Testis (tissue), 3 donors: ENCODE data around the gene EPHA4. TPM values are rescaled to one million over a fixed set of nuclear protein-coding genes. Genes with fewer than 3 reads are reported as not detected.
"Not testable (repeated sequence)": the region's sequence is repeated elsewhere in the genome, so short reads cannot be mapped to it uniquely, and the experiment has no call there.

ENCODE experiments used
- DNase-seq: peaks from one replicate; pipeline ENCODE4 v3.0.0-alpha.2; 2019
- H3K27ac ChIP-seq, 2 donors: fragments of 200-600 bp; sonication (generic); one replicate each; pipeline ENCODE4 v1.5.1; 2019
- H3K27me3 ChIP-seq: fragments of 200-600 bp; sonication (generic); one replicate; pipeline ENCODE4 v1.5.1; 2019
- H3K36me3 ChIP-seq: fragments of 200-600 bp; sonication (generic); one replicate; pipeline ENCODE4 v1.5.1; 2017; ENCODE audit warnings: low read depth; ENCODE audit errors: missing control alignments
- H3K4me1 ChIP-seq: fragments of 200-600 bp; sonication (generic); one replicate; pipeline ENCODE4 v1.5.1; 2019
- H3K4me3 ChIP-seq, 2 donors: fragments of 200-600 bp; sonication (generic); one replicate each; pipeline ENCODE4 v1.5.1; 2017 to 2019
- H3K9me3 ChIP-seq: fragments of 200-600 bp; sonication (generic); one replicate; pipeline ENCODE4 v1.5.1; 2017
- CTCF ChIP-seq, 3 experiments: fragments of 450-650 bp in 2 of 3; fragments of 200-600 bp in 1 of 3; sonication (generic) in 1 of 3; IDR thresholded peaks; one replicate each; pipeline ENCODE4 v1.5.1; 2016 to 2019; ENCODE audit warnings: antibody characterized with exemption in 3 of 3, mild to moderate bottlenecking in 2 of 3, moderate library complexity in 1 of 3
- POLR2A ChIP-seq: fragments of 450-650 bp; IDR thresholded peaks from one replicate; pipeline ENCODE4 v1.6.1; 2017; ENCODE audit warnings: antibody characterized with exemption, mild to moderate bottlenecking, moderate library complexity
- WGBS, 2 donors: methylation state at CpG; one replicate each; pipeline ENCODE4 v1.1.5; 2018; 5-methylcytosine and 5-hydroxymethylcytosine counted together
- intact Hi-C: fragments of 100-400 bp; cut with DNase I; formaldehyde crosslinking; loops from one replicate; pipeline ENCODE4 v1.15.1; 2023; ENCODE audit warnings: low total_unique reads
- polyA plus RNA-seq: library from polyadenylated mRNA; stranded (reverse); fragments of 350-450 nt; fragmentation: Illumina TruSeq; extraction: RNeasy Lipid Tissue Mini Kit (QIAGEN cat#74804); gene quantifications from one replicate; pipeline ENCODE4 v1.2.3, GENCODE V29; 2014; ENCODE audit warnings: low read depth, low replicate concordance; ENCODE audit not compliant: insufficient read depth
- total RNA-seq, 2 donors: library from RNA; depleted of rRNA; stranded (reverse); fragments of >200 nt; gene quantifications; one replicate each; pipeline ENCODE4 v1.2.3, GENCODE V29; 2016

The EPHA4 gene
- total and polyA plus RNA-seq, 3 donors from 2014 or later = 47.4 to 139 (median 134) TPM

GRCh38 chr2:221515864-221516263 lies 56.2 kb downstream of the EPHA4 start:
- H3K4me1 ChIP-seq = peaks cover 26% of the 10 kb centered on the region
- 59 to 80% methylated on average over 1 of the region's 1 CpG for WGBS, 2 donors
- TF ChIP-seq POLR2A = no peak
- no peak for TF ChIP-seq CTCF (IDR thresholded peaks at IDR 0.05)

DNA sequence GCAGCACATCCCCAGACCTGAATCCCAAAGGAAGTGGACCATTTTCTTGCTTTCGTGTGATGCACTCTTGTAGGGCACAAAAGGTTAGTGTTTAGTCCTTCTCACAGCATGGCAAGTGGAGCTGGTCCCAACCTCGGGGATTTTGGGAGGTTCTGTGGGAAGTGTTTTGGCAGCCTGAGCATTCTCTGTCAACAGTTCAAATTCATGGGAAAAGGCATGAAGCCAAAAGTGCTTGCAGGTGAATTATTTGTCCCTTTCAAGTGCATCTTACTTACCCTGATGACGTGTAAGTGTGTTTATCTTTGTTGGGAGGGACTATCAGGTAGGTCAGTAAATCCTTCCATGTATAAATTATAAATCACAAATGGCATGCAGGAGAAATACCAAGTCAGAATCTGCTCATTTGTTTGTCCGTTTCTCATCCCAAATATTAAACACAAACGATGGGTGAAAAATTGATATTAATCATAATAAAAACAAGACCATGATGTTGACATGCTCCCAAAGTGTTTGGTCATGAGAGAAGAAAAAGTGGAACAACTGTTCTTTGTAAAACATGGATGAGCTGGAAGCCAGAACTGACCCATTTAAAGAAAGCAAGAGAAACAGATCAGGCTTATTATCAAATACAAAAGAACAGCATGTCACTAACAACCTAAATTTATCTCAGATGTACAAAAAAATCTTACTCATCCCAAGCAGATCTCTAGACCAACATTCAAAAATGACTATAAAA lies 57.6 kb downstream of the EPHA4 start:
- TF ChIP-seq POLR2A (no peak), CTCF (IDR thresholded peaks at IDR 0.05) (no peak)
- 33 to 52% methylated on average over 5 of the region's 5 CpGs for whole genome bisulfite sequencing, 2 donors
- no peak for DNase-seq
- Histone ChIP-seq H3K4me3 (no peak overlapping the region), H3K4me1 (peaks cover 18% of the 10 kb centered on the region), H3K9me3 (no peaks in the 10 kb centered on the region), H3K36me3 (no peaks in the 10 kb centered on the region), H3K27me3 (no peaks in the 10 kb centered on the region), H3K27ac (peak overlapping the region; percentile 15 to 76)
- intact Hi-C loops = no loop called here

More at GRCh38 chr2:221515864-221516263, 56.2 kb downstream of the EPHA4 start:
- no peaks in the 10 kb centered on the region for H3K27me3 ChIP-seq
- H3K9me3 ChIP-seq = no peaks in the 10 kb centered on the region
- intact Hi-C loops = no loop called here
- H3K27ac ChIP-seq = peak overlapping the region in 1 of 2 donors; percentile 76
- DNase-seq = no peak
- H3K4me3 ChIP-seq = no peak overlapping the region
- H3K36me3 ChIP-seq = no peaks in the 10 kb centered on the region

GRCh38 chr2:221513232-221513631 lies 58.9 kb downstream of the EPHA4 start:
- WGBS, 2 donors = 76 to 85% methylated on average over 5 of the region's 5 CpGs
- H3K4me3 ChIP-seq = no peak overlapping the region
- intact Hi-C loops = no loop called here

GRCh38 chr2:221511325-221511724 lies 60.8 kb downstream of the EPHA4 start:
- H3K27me3 ChIP-seq, H3K4me1 ChIP-seq, H3K36me3 ChIP-seq, intact Hi-C loops, H3K4me3 ChIP-seq, H3K27ac ChIP-seq, DNase-seq, H3K9me3 ChIP-seq: not testable (repeated sequence)
- 76 to 88% methylated on average over 5 of the region's 5 CpGs for WGBS, 2 donors

More at GRCh38 chr2:221513232-221513631, 58.9 kb downstream of the EPHA4 start:
- no peak overlapping the region for H3K27ac ChIP-seq
- H3K27me3 ChIP-seq = no peaks in the 10 kb centered on the region
- H3K36me3 ChIP-seq = no peaks in the 10 kb centered on the region
- DNase-seq = no peak
- TF ChIP-seq POLR2A (no peak), CTCF (IDR thresholded peaks at IDR 0.05) (no peak)
- H3K4me1 ChIP-seq = peaks cover 16% of the 10 kb centered on the region
- H3K9me3 ChIP-seq = no peaks in the 10 kb centered on the region

GRCh38 chr2:221506469-221506868 lies 65.6 kb downstream of the EPHA4 start:
- H3K9me3 ChIP-seq = no peaks in the 10 kb centered on the region
- no peak overlapping the region for H3K4me3 ChIP-seq
- no peaks in the 10 kb centered on the region for H3K4me1 ChIP-seq
- no peaks in the 10 kb centered on the region for H3K36me3 ChIP-seq
- no peaks in the 10 kb centered on the region for H3K27me3 ChIP-seq
- TF ChIP-seq CTCF (IDR thresholded peaks at IDR 0.05) = no peak
- TF ChIP-seq POLR2A = no peak
- H3K27ac ChIP-seq = no peak overlapping the region
- 95 to 96% methylated on average over 2 of the region's 2 CpGs for WGBS, 2 donors
- no peak for DNase-seq
- intact Hi-C loops = no loop called here
